Osteocyte (in vitro differentiated cells): Measurements from ENCODE around the gene UPB1. TPM values are rescaled to one million over a fixed set of nuclear protein-coding genes. Genes with fewer than 3 reads are reported as not detected.

Experiments used
- DNase-seq: peaks from one replicate; pipeline ENCODE4 v3.0.0; 2021; ENCODE audit warnings: mixed read lengths; ENCODE audit not compliant: unreplicated experiment; ENCODE audit errors: extremely low spot score
- H3K27ac Mint-ChIP-seq: one replicate; pipeline ENCODE4 v1.8.0; 2021; ENCODE audit warnings: mild to moderate bottlenecking, mixed read lengths; ENCODE audit not compliant: unreplicated experiment
- H3K27me3 Mint-ChIP-seq: one replicate; pipeline ENCODE4 v1.8.0; 2021; ENCODE audit warnings: mixed read lengths; ENCODE audit not compliant: unreplicated experiment
- H3K36me3 Mint-ChIP-seq: one replicate; pipeline ENCODE4 v1.8.0; 2021; ENCODE audit warnings: mixed read lengths; ENCODE audit not compliant: unreplicated experiment
- H3K4me1 Mint-ChIP-seq: one replicate; pipeline ENCODE4 v1.8.0; 2021; ENCODE audit warnings: mixed read lengths; ENCODE audit not compliant: unreplicated experiment
- H3K4me3 Mint-ChIP-seq: one replicate; pipeline ENCODE4 v1.8.0; 2021; ENCODE audit warnings: mild to moderate bottlenecking, moderate library complexity, mixed read lengths; ENCODE audit not compliant: unreplicated experiment
- H3K9me3 Mint-ChIP-seq: one replicate; pipeline ENCODE4 v1.8.0; 2021; ENCODE audit warnings: mixed read lengths; ENCODE audit not compliant: unreplicated experiment
- CTCF ChIP-seq: fragments of 200-600 bp; sonication (generic); IDR thresholded peaks from 2 replicates; pipeline ENCODE4 v1.5.0; 2021; ENCODE audit warnings: antibody characterized with exemption, mild to moderate bottlenecking, moderate library complexity
- total RNA-seq: library from RNA; stranded (reverse); gene quantifications from 2 replicates; pipeline ENCODE4 v1.2.1, GENCODE V29; 2021

Gene UPB1
- total RNA-seq, 1 donor from 2014 or later = not detected

- TF ChIP-seq CTCF = no peak
- Mint-ChIP-seq H3K9me3 (no peaks in the 10 kb centered on the region), H3K27ac (no peak overlapping the region), H3K36me3 (peaks cover 24% of the 10 kb centered on the region), H3K27me3 (no peaks in the 10 kb centered on the region), H3K4me3 (no peak overlapping the region), H3K4me1 (peaks cover 11% of the 10 kb centered on the region)
- DNase-seq = no peak
Observed at GRCh38 chr22:24540470-24540869, 45.3 kb downstream of the UPB1 start.

DNA sequence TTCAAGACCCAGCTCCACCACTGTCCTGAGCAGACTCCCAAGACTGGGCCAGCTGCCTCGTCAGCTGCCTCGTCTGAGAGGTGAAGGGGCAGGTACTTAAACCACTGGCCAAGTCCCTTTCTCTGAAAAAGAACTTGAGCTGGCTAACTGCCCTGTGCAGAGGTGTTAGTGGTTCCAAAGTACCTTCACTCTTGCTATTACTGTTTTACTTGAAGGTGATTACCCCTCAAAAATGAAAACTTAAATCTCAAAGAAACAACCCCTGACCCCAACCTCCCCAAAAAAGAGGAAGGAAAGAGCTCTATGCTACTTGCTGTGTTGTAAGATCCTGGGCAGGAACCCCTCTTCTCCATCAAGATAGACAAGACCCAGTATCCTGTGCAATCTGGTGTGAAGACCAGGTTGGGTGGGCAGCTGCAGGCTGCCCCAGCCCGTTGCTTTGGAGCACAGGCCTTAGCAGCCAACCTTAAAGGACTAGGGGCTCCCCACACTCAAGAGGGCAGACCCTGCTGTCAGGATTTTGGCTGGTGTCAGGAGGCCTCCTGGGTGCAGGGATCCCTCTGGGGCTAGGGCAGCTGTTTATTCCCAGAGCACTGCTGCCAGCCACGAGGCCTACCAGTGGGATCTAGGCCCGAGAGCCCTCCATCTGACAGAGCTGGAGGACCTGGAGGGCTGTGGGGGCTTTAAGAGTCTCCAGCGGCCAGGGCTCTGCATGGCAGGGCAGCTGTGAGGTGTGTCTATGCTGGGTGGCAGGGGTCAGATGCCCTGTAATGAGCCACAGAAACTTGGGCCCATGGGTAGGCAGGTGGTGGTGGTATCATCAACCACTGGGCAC, 46.8 kb downstream of the UPB1 start:
- Mint-ChIP-seq H3K36me3 (peaks cover 28% of the 10 kb centered on the region), H3K27me3 (no peaks in the 10 kb centered on the region), H3K27ac (no peak overlapping the region), H3K4me1 (peaks cover 18% of the 10 kb centered on the region), H3K9me3 (no peaks in the 10 kb centered on the region), H3K4me3 (no peak overlapping the region)
- TF ChIP-seq CTCF = no peak
- no peak for DNase-seq

DNA sequence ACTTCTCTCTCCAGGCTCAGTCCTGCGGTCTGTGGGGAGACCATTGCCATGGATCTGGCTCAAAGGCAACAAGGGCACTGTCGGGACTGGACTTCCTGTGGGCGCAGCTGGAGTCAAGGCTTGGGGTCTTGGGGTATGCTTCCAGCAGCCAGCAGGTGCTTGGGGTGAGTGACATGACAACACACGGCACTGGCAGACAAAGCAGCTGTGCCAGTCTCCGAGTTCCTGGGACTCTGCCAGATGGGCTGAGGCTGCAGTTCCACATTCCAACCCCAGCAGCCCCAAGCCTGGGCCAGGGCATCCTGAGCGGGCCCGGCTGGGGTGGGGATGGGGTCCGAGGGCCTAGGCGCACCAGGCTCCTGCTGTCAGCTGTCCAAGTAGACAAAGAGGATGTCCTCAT, 47.5 kb downstream of the UPB1 start:
- Mint-ChIP-seq H3K27me3 (no peaks in the 10 kb centered on the region), H3K4me3 (no peak overlapping the region), H3K4me1 (peaks cover 19% of the 10 kb centered on the region), H3K9me3 (no peaks in the 10 kb centered on the region), H3K27ac (no peak overlapping the region), H3K36me3 (peaks cover 36% of the 10 kb centered on the region)
- DNase-seq = no peak
- no peak for TF ChIP-seq CTCF

DNA sequence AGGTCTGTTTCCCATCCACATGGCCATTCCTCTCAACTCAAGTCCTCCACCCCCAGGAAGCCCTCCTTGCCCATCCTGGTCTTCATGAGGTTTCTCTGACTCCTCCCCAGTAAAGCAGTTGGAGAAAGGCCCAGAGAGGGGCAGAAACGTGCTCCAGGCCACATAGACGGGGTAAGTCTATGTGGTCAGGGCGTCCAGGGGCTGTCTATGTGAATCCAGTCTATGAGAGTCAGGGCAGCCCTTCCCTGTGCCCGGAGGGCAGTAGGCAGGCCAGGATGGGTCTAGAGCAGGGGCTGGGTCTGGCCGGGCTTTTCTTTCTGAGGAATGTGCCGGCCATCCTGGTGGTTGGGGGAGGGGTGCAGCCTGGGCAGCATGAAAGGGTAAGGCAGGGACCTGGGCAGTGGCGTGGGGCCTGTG, 48.1 kb downstream of the UPB1 start:
- H3K27ac Mint-ChIP-seq = no peak overlapping the region
- H3K4me1 Mint-ChIP-seq = peaks cover 19% of the 10 kb centered on the region
- H3K4me3 Mint-ChIP-seq = no peak overlapping the region
- no peaks in the 10 kb centered on the region for H3K27me3 Mint-ChIP-seq
- H3K9me3 Mint-ChIP-seq = no peaks in the 10 kb centered on the region
- peaks cover 40% of the 10 kb centered on the region for H3K36me3 Mint-ChIP-seq
- DNase-seq = no peak
- TF ChIP-seq CTCF = no peak

DNA sequence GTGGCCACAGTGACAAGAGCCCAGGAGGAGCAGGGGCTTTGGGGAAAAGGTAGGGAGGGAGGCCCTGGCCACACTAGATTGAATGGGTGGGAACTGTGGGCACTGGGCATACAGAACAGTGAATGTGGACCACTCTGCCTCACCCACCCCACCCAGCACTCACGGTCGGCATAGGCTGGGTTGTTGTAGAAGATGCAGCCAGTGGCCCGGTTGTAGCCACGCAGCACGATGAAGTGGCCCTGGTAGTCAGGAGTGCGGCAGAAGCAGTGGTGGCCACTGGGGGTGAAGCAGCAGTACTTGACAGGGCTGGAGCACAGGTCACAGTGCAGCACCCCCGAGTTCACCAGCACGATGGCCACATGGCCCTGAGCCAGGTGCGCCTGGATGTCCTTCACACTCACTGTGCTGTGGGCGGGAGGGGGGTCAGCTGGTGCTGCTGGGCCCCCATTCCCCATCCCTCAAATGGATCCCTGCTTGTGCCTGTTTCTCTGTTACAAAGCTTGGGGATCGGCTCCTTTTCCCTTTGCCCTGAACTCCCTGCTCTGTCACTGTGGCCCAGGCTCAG, 48.6 kb downstream of the UPB1 start:
- H3K27ac Mint-ChIP-seq = no peak overlapping the region
- H3K4me3 Mint-ChIP-seq = no peak overlapping the region
- H3K9me3 Mint-ChIP-seq = no peaks in the 10 kb centered on the region
- H3K36me3 Mint-ChIP-seq = peaks cover 45% of the 10 kb centered on the region
- peaks cover 19% of the 10 kb centered on the region for H3K4me1 Mint-ChIP-seq
- no peak for TF ChIP-seq CTCF
- no peaks in the 10 kb centered on the region for H3K27me3 Mint-ChIP-seq
- DNase-seq = no peak
